NCI-H446 treated with DMSO at 0.1 percent for 48 hours (cell line): ENCODE results near the gene NFIA.

ENCODE experiments used
- DNase-seq: peaks from one replicate; lab custom pipeline; 2025; lab: John Stamatoyannopoulos, UW

NFIA gene

DNA sequence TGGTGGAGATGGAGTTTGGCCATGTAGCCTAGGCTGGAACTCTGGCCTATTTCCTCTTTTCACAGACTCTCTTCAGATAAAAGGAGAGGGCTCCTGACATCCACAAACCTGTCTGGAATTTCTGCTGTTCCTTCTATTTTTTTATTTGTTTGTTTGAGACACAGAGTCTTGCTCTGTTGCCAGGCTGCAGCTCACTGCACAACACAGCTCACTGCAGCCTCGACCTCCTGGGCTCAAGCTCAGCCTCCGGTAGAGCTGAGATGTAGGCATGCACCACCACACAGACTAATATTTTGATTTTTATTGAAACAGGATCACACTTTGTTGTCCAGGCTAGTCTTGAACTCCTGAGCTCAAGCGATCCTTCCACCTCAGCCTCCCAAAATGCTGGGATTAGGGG lies 411.6 kb downstream of the NFIA start:
- no peak for DNase-seq

DNA sequence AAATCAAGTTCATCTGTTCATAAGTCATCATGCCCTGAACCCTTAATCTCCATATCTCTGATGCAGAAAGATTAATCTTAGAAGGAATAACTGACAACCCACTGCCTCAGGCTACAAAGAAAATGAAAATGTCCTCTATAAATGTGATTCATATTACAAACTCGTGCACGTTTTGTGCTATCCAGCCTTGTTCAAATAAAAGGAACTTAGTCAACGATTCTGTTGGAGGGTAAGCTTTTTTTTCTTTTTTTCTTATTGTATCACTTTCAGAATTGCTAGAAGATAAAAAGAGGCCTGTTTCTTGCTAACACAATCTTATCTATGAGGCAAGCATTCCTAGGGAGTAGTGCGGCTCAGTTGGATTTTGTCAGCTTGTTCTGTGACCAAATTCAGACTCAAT lies 414.1 kb downstream of the NFIA start:
- no peak for DNase-seq

GRCh38 chr1:61497013-61497412 lies 414.7 kb downstream of the NFIA start:
- no peak for DNase-seq

GRCh38 chr1:61498342-61498741 lies 416.0 kb downstream of the NFIA start:
- DNase-seq: no peak

DNA sequence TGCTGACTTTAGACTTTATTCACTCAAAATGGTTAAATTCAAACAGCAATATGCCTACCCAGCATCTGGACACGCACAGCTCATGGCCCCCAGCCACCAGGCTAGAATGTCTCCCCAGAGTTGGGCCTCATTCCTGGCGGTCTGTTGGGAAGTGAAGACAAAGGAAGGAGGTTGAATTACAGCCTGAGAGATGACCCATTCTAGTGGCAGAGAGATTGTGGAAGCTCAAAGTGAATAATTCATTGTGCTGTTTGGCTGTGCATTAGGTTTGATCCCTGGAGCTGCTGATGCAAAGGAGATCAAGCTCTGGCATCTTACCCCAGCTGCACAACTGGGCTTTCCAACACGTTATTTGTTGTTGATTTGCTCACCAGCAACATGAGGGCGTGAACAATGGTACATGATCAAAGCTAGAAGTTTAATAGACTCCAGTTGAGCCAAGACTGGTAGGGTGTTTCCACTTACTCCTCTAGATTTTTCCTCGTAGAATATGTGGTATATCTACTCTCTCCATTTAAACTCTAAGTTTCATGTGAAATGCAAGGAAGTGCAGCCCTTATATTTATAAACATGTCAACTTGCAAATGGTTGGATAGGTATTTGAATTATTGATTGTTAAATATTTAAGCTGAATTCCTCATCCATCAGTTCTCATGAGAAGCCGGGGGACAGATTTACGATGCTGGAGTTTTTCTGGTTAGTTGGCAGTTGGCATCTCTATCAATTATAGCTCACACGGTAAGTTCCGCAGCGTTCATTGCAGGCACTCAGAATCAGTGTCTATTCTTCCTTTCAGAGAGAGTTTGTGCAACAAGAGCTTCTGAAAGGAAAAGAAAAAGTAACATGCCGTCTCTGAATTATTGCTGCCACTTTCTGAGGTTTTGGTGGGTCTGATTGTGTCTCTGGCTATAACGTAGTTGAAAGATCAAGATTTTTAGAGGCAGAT lies 419.9 kb downstream of the NFIA start:
- DNase-seq: no peak

GRCh38 chr1:61504305-61504704 lies 421.9 kb downstream of the NFIA start:
- no peak for DNase-seq

DNA sequence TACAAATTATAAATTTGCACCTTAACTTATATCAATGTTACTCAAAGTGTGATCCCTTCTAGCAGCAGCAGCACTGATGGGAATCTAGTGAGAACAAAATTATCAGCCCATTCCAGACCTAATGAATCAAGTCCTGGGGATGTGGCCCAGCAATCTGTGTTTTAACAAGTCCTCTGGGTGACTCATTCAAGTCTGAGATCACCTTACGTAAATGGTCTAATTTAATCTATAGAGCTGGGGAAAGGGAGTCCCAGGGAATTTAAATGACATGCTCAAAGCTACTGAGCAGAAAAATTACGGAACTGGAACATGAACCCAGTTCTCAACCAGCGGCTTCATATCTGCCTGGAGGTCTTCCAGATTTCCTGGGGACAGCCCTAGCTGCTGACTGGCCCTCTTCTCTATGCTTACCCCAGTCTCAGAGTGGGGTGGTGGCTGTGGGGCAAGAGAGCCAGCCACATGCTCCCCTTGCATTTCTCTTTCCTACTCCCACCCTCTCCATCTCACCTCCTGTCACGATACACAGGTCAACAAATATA lies 422.6 kb downstream of the NFIA start:
- DNase-seq: no peak

DNA sequence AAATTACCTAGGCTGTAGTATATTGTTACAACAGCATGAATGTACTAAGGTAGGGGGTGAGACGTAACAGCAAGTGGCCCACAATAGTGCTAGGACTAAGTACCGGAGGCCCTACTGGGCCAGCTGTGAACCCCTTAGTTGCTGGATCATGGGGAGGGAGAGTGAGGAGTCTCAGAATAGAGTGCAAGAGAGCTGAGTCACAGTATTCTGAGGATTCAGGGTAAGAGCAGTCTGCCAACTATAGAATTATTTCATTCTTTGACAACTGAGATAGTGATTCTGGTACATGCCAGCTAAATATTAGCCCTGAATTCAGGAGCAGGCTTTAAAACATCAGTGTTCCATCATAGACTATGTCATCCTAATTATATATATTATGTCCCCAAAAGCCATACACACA lies 423.9 kb downstream of the NFIA start:
- no peak for DNase-seq

GRCh38 chr1:61506944-61507500 lies 424.7 kb downstream of the NFIA start:
- no peak for DNase-seq
